Measurements from ENCODE around the gene FAM168A. TPM values are rescaled to one million over a fixed set of nuclear protein-coding genes. Genes with fewer than 3 reads are reported as not detected.

The FAM168A gene
- total and polyA plus RNA-seq, 9 of the 15 experiments (the other 6 are each of a cell fraction or from before 2014, with no cell fraction given): 0.44 to 7.2 (median 2.9) TPM

DNA sequence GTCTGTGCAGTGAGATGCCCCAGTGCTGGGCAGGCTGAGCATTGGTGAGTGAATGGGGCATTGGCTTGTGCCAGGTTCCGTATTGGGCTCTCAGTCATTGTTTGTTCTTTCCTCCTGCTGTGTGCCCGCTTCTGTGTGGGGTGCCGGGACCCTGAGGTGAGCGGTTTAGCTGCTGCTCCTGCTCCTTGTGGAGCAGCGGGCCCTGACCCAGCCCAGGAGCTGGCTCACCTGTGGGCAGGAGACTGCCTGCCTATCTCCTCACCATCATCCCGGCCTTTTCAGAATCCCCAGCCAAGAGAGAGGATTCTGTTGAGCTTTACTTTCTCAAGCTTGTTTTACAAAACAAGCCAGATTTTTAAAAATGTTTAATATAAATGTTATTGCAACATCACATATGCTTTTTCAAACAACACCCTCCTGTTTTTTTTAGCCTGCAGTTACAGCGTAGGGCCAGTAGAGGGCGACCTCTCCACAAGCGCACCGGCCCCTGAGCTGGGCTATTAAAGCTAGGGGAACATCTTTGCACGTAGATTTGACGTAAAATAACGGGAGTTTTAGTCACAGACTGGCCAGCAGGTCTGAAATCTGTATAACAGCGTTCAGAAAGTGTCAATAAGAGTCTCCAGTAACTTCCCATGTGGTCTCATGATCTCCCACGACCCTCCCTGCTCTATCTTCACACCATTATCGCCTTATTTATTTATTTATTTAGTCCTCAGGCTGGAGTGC is 246.8 kb downstream of the FAM168A start (continued):
- TF ChIP-seq, protein P1, sequence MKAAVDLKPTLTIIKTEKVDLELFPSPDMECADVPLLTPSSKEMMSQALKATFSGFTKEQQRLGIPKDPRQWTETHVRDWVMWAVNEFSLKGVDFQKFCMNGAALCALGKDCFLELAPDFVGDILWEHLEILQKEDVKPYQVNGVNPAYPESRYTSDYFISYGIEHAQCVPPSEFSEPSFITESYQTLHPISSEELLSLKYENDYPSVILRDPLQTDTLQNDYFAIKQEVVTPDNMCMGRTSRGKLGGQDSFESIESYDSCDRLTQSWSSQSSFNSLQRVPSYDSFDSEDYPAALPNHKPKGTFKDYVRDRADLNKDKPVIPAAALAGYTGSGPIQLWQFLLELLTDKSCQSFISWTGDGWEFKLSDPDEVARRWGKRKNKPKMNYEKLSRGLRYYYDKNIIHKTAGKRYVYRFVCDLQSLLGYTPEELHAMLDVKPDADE (conservative IDR thresholded peaks at IDR 0.05; ENCODE audit: control insufficient read depth, low read depth, low read length): no peak
- TF ChIP-seq KLF1 (tag; IDR thresholded peaks at IDR 0.05) (no peak), ATF1 (CRISPR knock-in tag; IDR thresholded peaks at IDR 0.05) (no peak), ATF1 (tag; IDR thresholded peaks at IDR 0.05) (peak; percentile 73), CEBPG (CRISPR knock-in tag; IDR thresholded peaks at IDR 0.05) (peak; percentile 56; the same call in 1 of the 2 replicates), CEBPG (tag; conservative IDR thresholded peaks at IDR 0.05 in 1 of 2, IDR thresholded peaks at IDR 0.05 in 1 of 2) (peak; percentile 89 to 95), TBL1XR1 (IDR thresholded peaks at IDR 0.05; ENCODE audit: low read length in 2 of 2) (peak in 1 of 2 experiments; percentile 32; a peak in 1 of 4 replicates), ADNP (tag; IDR thresholded peaks at IDR 0.05) (no peak), XRCC5 (IDR thresholded peaks at IDR 0.05; ENCODE audit: low read depth, low read length) (peak; percentile 79; the same call in 1 of the 2 replicates), LEF1 (IDR thresholded peaks at IDR 0.05) (no peak), SIRT6 (IDR thresholded peaks at IDR 0.05; ENCODE audit: low read depth, low read length) (no peak), CREM (IDR thresholded peaks at IDR 0.05; ENCODE audit: low read depth) (peak; percentile 57; the same call in 1 of the 2 replicates), CC2D1A (IDR thresholded peaks at IDR 0.05) (peak; percentile 65; the same call in 1 of the 2 replicates), BHLHE40 (IDR thresholded peaks at IDR 0.05; ENCODE audit: low read length) (peak; percentile 19; the same call in 1 of the 2 replicates)
- TF ChIP-seq, protein P2, sequence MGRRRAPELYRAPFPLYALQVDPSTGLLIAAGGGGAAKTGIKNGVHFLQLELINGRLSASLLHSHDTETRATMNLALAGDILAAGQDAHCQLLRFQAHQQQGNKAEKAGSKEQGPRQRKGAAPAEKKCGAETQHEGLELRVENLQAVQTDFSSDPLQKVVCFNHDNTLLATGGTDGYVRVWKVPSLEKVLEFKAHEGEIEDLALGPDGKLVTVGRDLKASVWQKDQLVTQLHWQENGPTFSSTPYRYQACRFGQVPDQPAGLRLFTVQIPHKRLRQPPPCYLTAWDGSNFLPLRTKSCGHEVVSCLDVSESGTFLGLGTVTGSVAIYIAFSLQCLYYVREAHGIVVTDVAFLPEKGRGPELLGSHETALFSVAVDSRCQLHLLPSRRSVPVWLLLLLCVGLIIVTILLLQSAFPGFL (CRISPR knock-in tag; IDR thresholded peaks at IDR 0.05): no peak
- TF ChIP-seq, protein P3, sequence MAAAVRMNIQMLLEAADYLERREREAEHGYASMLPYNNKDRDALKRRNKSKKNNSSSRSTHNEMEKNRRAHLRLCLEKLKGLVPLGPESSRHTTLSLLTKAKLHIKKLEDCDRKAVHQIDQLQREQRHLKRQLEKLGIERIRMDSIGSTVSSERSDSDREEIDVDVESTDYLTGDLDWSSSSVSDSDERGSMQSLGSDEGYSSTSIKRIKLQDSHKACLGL (CRISPR knock-in tag; IDR thresholded peaks at IDR 0.05; ENCODE audit: borderline replicate concordance, poor library complexity, severe bottlenecking): no peak
- TF ChIP-seq, protein P4, sequence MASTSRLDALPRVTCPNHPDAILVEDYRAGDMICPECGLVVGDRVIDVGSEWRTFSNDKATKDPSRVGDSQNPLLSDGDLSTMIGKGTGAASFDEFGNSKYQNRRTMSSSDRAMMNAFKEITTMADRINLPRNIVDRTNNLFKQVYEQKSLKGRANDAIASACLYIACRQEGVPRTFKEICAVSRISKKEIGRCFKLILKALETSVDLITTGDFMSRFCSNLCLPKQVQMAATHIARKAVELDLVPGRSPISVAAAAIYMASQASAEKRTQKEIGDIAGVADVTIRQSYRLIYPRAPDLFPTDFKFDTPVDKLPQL (IDR thresholded peaks at IDR 0.05; ENCODE audit: extremely low read depth, insufficient read length): no peak
